ENCODE data around the gene LILRA5. TPM values are rescaled to one million over a fixed set of nuclear protein-coding genes. Genes with fewer than 3 reads are reported as not detected.
A peak's percentile ranks its signal among the peaks of the same experiment; 100 is the strongest.

The LILRA5 gene
- total and polyA plus RNA-seq, 7 donors, result 0.44 to 2.2 (median 1.1) TPM; not detected in 1

DNA sequence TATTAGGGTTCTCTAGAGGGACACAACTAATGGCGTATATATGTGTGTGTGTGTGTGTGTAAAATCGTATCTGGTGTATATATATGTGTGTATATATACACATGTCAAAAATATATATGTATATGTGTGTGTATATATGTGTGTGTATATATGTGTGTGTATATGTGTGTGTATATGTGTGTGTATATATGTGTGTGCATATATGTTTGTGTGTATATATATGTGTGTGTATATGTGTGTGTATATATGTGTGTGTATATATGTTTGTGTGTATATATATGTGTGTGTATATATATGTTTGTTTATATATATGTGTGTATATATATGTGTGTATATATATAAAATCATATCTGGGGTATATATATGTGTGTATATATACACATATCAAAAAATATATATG lies 50.5 kb downstream of the LILRA5 start:
- no peak overlapping the region for H3K27ac ChIP-seq
- H3K27me3 ChIP-seq (ENCODE audit: insufficient read depth in 3 of 3, low read length in 2 of 3), result no peaks in the 10 kb centered on the region
- H3K4me3 ChIP-seq, result no peak overlapping the region
- DNase-seq (no peak), ATAC-seq (no peak)
- no peaks in the 10 kb centered on the region for H3K4me1 ChIP-seq
- no peaks in the 10 kb centered on the region for H3K36me3 ChIP-seq (ENCODE audit: insufficient read depth in 1 of 2, low read depth in 1 of 2)
- intact Hi-C loops (cut with DNase I), result no loop called here
- TF ChIP-seq, protein P1, sequence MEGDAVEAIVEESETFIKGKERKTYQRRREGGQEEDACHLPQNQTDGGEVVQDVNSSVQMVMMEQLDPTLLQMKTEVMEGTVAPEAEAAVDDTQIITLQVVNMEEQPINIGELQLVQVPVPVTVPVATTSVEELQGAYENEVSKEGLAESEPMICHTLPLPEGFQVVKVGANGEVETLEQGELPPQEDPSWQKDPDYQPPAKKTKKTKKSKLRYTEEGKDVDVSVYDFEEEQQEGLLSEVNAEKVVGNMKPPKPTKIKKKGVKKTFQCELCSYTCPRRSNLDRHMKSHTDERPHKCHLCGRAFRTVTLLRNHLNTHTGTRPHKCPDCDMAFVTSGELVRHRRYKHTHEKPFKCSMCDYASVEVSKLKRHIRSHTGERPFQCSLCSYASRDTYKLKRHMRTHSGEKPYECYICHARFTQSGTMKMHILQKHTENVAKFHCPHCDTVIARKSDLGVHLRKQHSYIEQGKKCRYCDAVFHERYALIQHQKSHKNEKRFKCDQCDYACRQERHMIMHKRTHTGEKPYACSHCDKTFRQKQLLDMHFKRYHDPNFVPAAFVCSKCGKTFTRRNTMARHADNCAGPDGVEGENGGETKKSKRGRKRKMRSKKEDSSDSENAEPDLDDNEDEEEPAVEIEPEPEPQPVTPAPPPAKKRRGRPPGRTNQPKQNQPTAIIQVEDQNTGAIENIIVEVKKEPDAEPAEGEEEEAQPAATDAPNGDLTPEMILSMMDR (IDR thresholded peaks at IDR 0.05), result no peak
- no peaks in the 10 kb centered on the region for H3K9me3 ChIP-seq
- WGBS, 3 donors, result 83 to 92% (median 88%) methylated on average over 2 of the region's 2 CpGs

DNA sequence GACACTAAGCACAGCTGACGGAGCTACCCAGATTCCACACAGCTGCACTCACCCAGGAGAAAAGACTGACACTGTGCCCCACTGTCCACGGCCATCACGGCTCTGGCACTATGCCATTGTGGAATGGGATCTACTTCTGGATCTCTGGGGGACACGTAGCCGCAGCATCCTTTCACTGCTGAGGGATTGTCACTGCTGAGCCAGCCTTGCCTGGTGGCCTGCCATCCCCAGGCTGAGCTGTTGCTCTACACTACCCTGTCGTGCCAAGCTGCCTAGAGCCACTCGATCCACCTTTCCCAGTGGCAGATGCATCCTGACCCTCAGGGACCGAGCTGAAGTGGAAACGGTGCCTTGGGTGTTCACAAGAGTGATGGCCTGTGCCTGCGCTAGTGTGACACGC lies 50.9 kb downstream of the LILRA5 start:
- Histone ChIP-seq H3K36me3 (ENCODE audit: insufficient read depth in 1 of 2, low read depth in 1 of 2) (no peaks in the 10 kb centered on the region), H3K27ac (no peak overlapping the region), H3K9me3 (no peaks in the 10 kb centered on the region), H3K4me3 (no peak overlapping the region), H3K27me3 (ENCODE audit: insufficient read depth in 3 of 3, low read length in 2 of 3) (peaks cover 0 to 2% (median 1%) of the 10 kb centered on the region in 3 donors), H3K4me1 (no peaks in the 10 kb centered on the region)
- TF ChIP-seq, protein P1 (IDR thresholded peaks at IDR 0.05), result no peak
- 52 to 55% (median 53%) methylated on average over 11 of the region's 11 CpGs for WGBS, 3 donors
- ATAC-seq (no peak), DNase-seq (no peak)
- intact Hi-C loops (cut with DNase I), result no loop called here

DNA sequence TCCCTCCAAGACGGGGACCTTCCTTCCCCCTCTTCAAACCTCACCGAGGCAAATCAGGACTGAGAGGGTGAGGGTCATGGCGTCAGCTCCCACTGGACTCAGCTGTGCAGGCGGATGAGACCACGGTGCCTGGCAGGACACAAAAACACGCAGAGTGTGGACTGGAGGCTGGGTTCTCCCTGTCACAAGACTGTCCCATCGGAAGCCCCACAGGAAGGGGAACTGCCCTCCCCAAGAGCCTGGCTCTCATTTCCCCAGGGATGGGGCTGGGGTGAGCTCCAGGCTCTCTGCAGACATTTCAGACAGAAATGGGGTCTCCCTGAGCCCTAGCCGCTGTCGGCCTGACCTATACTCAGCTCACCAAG lies 55.9 kb downstream of the LILRA5 start, which contains the start of gene LILRB5:
TSS of gene LILRB5 (minus strand) at position 158 of the 365 bp plus-strand sequence. CDS start at position 78, 80 bp downstream.
- Histone ChIP-seq H3K4me1 (no peaks in the 10 kb centered on the region), H3K36me3 (ENCODE audit: insufficient read depth in 1 of 2, low read depth in 1 of 2) (no peaks in the 10 kb centered on the region), H3K27ac (no peak within 1 kb of the TSS), H3K4me3 (peak within 1 kb of the TSS; percentile 41), H3K9me3 (no peaks in the 10 kb centered on the region), H3K27me3 (ENCODE audit: insufficient read depth in 3 of 3, low read length in 2 of 3) (peaks cover 0 to 40% (median 11%) of the 10 kb centered on the region in 3 donors)
- TF ChIP-seq, protein P1 (IDR thresholded peaks at IDR 0.05), result no peak
- intact Hi-C loops (cut with DNase I), result no loop called here
- DNase-seq (no peak), ATAC-seq (no peak)
- WGBS, 3 donors, result 55 to 61% (median 58%) methylated on average over 9 of the region's 9 CpGs

Other genes starting within 250 kb of the LILRA5 start
- gene VSTM1, start 249.3 kb downstream of the LILRA5 start, total RNA-seq, result not detected
- not detected for gene VSTM1, start 249.3 kb downstream of the LILRA5 start, polyA plus RNA-seq
- not detected for gene TARM1, start 231.8 kb downstream of the LILRA5 start, total RNA-seq
- gene TARM1, start 231.8 kb downstream of the LILRA5 start, polyA plus RNA-seq, result not detected
- under 1 TPM; 0.22 to 0.99 (median 0.70) TPM for gene OSCAR, start 212.4 kb downstream of the LILRA5 start, total RNA-seq
- under 1 TPM; 0.10 to 0.33 (median 0.31) TPM for gene OSCAR, start 212.4 kb downstream of the LILRA5 start, polyA plus RNA-seq
- 100 to 1,000 TPM; 260 to 361 (median 307) TPM for gene NDUFA3, start 210.3 kb downstream of the LILRA5 start, total RNA-seq
- 100 to 1,000 TPM; 302 to 473 (median 338) TPM for gene NDUFA3, start 210.3 kb downstream of the LILRA5 start, polyA plus RNA-seq
- 10 to 100 TPM; 11.0 to 22.9 (median 13.8) TPM for gene TFPT, start 197.5 kb downstream of the LILRA5 start, total RNA-seq
- gene TFPT, start 197.5 kb downstream of the LILRA5 start, polyA plus RNA-seq, result 10 to 100 TPM; 23.7 to 38.3 (median 25.2) TPM
- gene PRPF31, start 197.4 kb downstream of the LILRA5 start, total RNA-seq, result 10 to 100 TPM; 32.3 to 41.6 (median 36.4) TPM
- 10 to 100 TPM; 32.5 to 54.3 (median 52.9) TPM for gene PRPF31, start 197.4 kb downstream of the LILRA5 start, polyA plus RNA-seq
- gene CNOT3, start 175.4 kb downstream of the LILRA5 start, total RNA-seq, result 10 to 100 TPM; 19.4 to 28.4 (median 20.4) TPM
- 10 to 100 TPM; 14.1 to 16.1 (median 16.1) TPM for gene CNOT3, start 175.4 kb downstream of the LILRA5 start, polyA plus RNA-seq
- 10 to 100 TPM in 1 of 4 donors, 1 to 10 TPM in 3; 5.8 to 10.2 (median 7.0) TPM for gene LENG1, start 153.4 kb downstream of the LILRA5 start, total RNA-seq
- 10 to 100 TPM; 11.4 to 19.6 (median 12.1) TPM for gene LENG1, start 153.4 kb downstream of the LILRA5 start, polyA plus RNA-seq
- gene TMC4, start 140.0 kb downstream of the LILRA5 start, total RNA-seq, result 1 to 10 TPM in 1 of 4 donors, under 1 TPM in 2, not detected in 1; 0.55 to 2.5 (median 0.74) TPM
- under 1 TPM; 0.64 to 0.70 (median 0.70) TPM for gene TMC4, start 140.0 kb downstream of the LILRA5 start, polyA plus RNA-seq
- gene MBOAT7, start 123.6 kb downstream of the LILRA5 start, total RNA-seq, result 10 to 100 TPM in 3 of 4 donors, 1 to 10 TPM in 1; 6.2 to 17.8 (median 11.4) TPM
- 10 to 100 TPM in 1 of 3 donors, 1 to 10 TPM in 2; 6.3 to 11.4 (median 8.4) TPM for gene MBOAT7, start 123.6 kb downstream of the LILRA5 start, polyA plus RNA-seq
- gene TSEN34, start 121.9 kb downstream of the LILRA5 start, total RNA-seq, result 10 to 100 TPM; 17.4 to 44.6 (median 19.2) TPM
- 10 to 100 TPM; 15.5 to 42.6 (median 24.5) TPM for gene TSEN34, start 121.9 kb downstream of the LILRA5 start, polyA plus RNA-seq
- gene RPS9, start 112.3 kb downstream of the LILRA5 start, total RNA-seq, result 100 to 1,000 TPM; 479 to 705 (median 663) TPM
- gene RPS9, start 112.3 kb downstream of the LILRA5 start, polyA plus RNA-seq, result 1,000 to 10,000 TPM; 1,294 to 2,049 (median 1,972) TPM
- 1 to 10 TPM; 1.9 to 3.8 (median 2.3) TPM for gene LILRB3, start 90.2 kb downstream of the LILRA5 start, total RNA-seq
- 1 to 10 TPM in 1 of 3 donors, under 1 TPM in 2; 0.32 to 1.2 (median 0.40) TPM for gene LILRB3, start 90.2 kb downstream of the LILRA5 start, polyA plus RNA-seq
- 1 to 10 TPM in 3 of 4 donors, under 1 TPM in 1; 0.54 to 1.6 (median 1.3) TPM for gene LILRA6, start 70.4 kb downstream of the LILRA5 start, total RNA-seq
- under 1 TPM; 0.22 to 0.48 (median 0.42) TPM for gene LILRA6, start 70.4 kb downstream of the LILRA5 start, polyA plus RNA-seq
- 1 to 10 TPM; 2.2 to 5.1 (median 4.4) TPM for gene LILRB5, start 55.9 kb downstream of the LILRA5 start, total RNA-seq
- gene LILRB5, start 55.9 kb downstream of the LILRA5 start, polyA plus RNA-seq, result 1 to 10 TPM in 2 of 3 donors, under 1 TPM in 1; 0.95 to 1.3 (median 1.1) TPM
- 1 to 10 TPM in 3 of 4 donors, under 1 TPM in 1; 0.79 to 2.4 (median 1.7) TPM for gene LILRB2, start 32.1 kb downstream of the LILRA5 start, total RNA-seq
- 1 to 10 TPM in 1 of 3 donors, under 1 TPM in 2; 0.41 to 1.3 (median 0.42) TPM for gene LILRB2, start 32.1 kb downstream of the LILRA5 start, polyA plus RNA-seq
- gene LILRA4, start 26.0 kb upstream of the LILRA5 start, total RNA-seq, result 1 to 10 TPM in 1 of 4 donors, not detected in 3; 1.1 TPM
- not detected for gene LILRA4, start 26.0 kb upstream of the LILRA5 start, polyA plus RNA-seq
- gene LAIR1, start 51.8 kb upstream of the LILRA5 start, total RNA-seq, result 1 to 10 TPM; 3.4 to 6.2 (median 4.0) TPM
- gene LAIR1, start 51.8 kb upstream of the LILRA5 start, polyA plus RNA-seq, result 1 to 10 TPM in 1 of 3 donors, under 1 TPM in 2; 0.93 to 2.4 (median 0.95) TPM
- 1 to 10 TPM in 1 of 4 donors, under 1 TPM in 2, not detected in 1; 0.34 to 1.9 (median 0.67) TPM for gene TTYH1, start 102.3 kb upstream of the LILRA5 start, total RNA-seq
- under 1 TPM; 0.38 to 0.63 (median 0.40) TPM for gene TTYH1, start 102.3 kb upstream of the LILRA5 start, polyA plus RNA-seq
- 10 to 100 TPM; 28.2 to 60.2 (median 41.8) TPM for gene LENG8, start 136.0 kb upstream of the LILRA5 start, total RNA-seq
- gene LENG8, start 136.0 kb upstream of the LILRA5 start, polyA plus RNA-seq, result 10 to 100 TPM; 21.7 to 28.6 (median 27.2) TPM
- 1 to 10 TPM; 2.0 to 3.7 (median 2.7) TPM for gene LENG9, start 150.6 kb upstream of the LILRA5 start, total RNA-seq
- 1 to 10 TPM; 1.7 to 3.9 (median 3.7) TPM for gene LENG9, start 150.6 kb upstream of the LILRA5 start, polyA plus RNA-seq
- 1 to 10 TPM; 5.0 to 7.4 (median 6.0) TPM for gene CDC42EP5, start 160.1 kb upstream of the LILRA5 start, total RNA-seq
- gene CDC42EP5, start 160.1 kb upstream of the LILRA5 start, polyA plus RNA-seq, result 1 to 10 TPM; 1.1 to 4.1 (median 3.1) TPM
- not detected for gene LAIR2, start 189.7 kb upstream of the LILRA5 start, total RNA-seq
- gene LAIR2, start 189.7 kb upstream of the LILRA5 start, polyA plus RNA-seq, result not detected

Data from psoas muscle (tissue), 8 donors.